SU-DHL-6 (cell line): ENCODE measurements around the gene SLC12A7.

Experiments used
- H2AFZ ChIP-seq: fragments of 200-600 bp; sonication (generic); 2 replicates; pipeline ENCODE4 v1.6.1; 2014; ENCODE audit warnings: low read depth, mild to moderate bottlenecking, moderate library complexity, mixed read lengths, antibody characterized with exemption, low read length; ENCODE audit not compliant: severe bottlenecking
- H3F3A ChIP-seq: fragments of 200-600 bp; shearing (Covaris generic); 2 replicates; pipeline ENCODE4 v1.6.0; 2016; ENCODE audit warnings: antibody characterized with exemption, mild to moderate bottlenecking; ENCODE audit not compliant: insufficient read depth
- H3K27ac ChIP-seq: fragments of 200-600 bp; sonication (generic); 2 replicates; pipeline ENCODE4 v1.5.1; 2016; ENCODE audit warnings: low read depth, mild to moderate bottlenecking, low read length, moderate library complexity, mixed read lengths
- H3K27me3 ChIP-seq: fragments of 200-600 bp; sonication (generic), shearing (Covaris generic); 2 replicates; pipeline ENCODE4 v1.6.0; 2014; ENCODE audit warnings: mild to moderate bottlenecking, low read length
- H3K36me3 ChIP-seq: fragments of 200-600 bp; sonication (generic); 2 replicates; pipeline ENCODE4 v1.6.1; 2014; ENCODE audit warnings: mild to moderate bottlenecking, low read length, mixed read lengths
- H3K4me2 ChIP-seq: fragments of 300-600, 200-600 bp; shearing (Covaris generic), sonication (generic); 2 replicates; pipeline ENCODE4 v1.6.0; 2014; ENCODE audit warnings: low read length, low read depth, mild to moderate bottlenecking; ENCODE audit not compliant: poor library complexity, severe bottlenecking
- H3K4me3 ChIP-seq: fragments of 200-600 bp; sonication (generic); 2 replicates; pipeline ENCODE4 v1.5.1; 2014; ENCODE audit warnings: antibody characterized with exemption, low read length, mild to moderate bottlenecking, mixed read lengths; ENCODE audit not compliant: insufficient read depth, poor library complexity, severe bottlenecking
- H3K79me2 ChIP-seq: fragments of 200-600 bp; sonication (generic); 2 replicates; pipeline ENCODE4 v1.6.1; 2014; ENCODE audit warnings: mild to moderate bottlenecking, low read length, moderate library complexity; ENCODE audit not compliant: insufficient read depth
- H3K9ac ChIP-seq: fragments of 200-600 bp; sonication (generic); 2 replicates; pipeline ENCODE4 v1.7.0; 2014; ENCODE audit warnings: mild to moderate bottlenecking, low read length
- H3K9me2 ChIP-seq: fragments of 200-600 bp; sonication (generic); replicated peaks from 2 replicates; pipeline ENCODE4 v1.6.1; 2014; ENCODE audit warnings: low read length; ENCODE audit not compliant: insufficient read depth
- H3K9me3 ChIP-seq: fragments of 200-600 bp; sonication (generic); 2 replicates; pipeline ENCODE4 v1.6.1; 2014; ENCODE audit warnings: low read length, mixed read lengths; ENCODE audit not compliant: insufficient read depth
- H4K20me1 ChIP-seq: fragments of 200-600 bp; sonication (generic); 2 replicates; pipeline ENCODE4 v1.6.1; 2014; ENCODE audit warnings: low read depth, mild to moderate bottlenecking, antibody characterized with exemption, low read length, moderate library complexity, mixed read lengths
- CTCF ChIP-seq: fragments of 200-600 bp; sonication (generic); IDR thresholded peaks from one replicate; pipeline ENCODE4 v1.5.1; 2017; ENCODE audit warnings: antibody characterized with exemption, mild to moderate bottlenecking, low read length, moderate library complexity; ENCODE audit not compliant: insufficient read depth, poor library complexity, severe bottlenecking
- EZH2phosphoT487 ChIP-seq: fragments of 200-600 bp; sonication (generic), shearing (Covaris generic); conservative IDR thresholded peaks from 2 replicates; pipeline ENCODE4 v1.6.1; 2018; ENCODE audit warnings: mild to moderate bottlenecking, antibody characterized with exemption, low read length, moderate library complexity, mixed read lengths

The SLC12A7 gene

GRCh38 chr5:1080432-1080831 is 31.4 kb downstream of the SLC12A7 start:
- Histone ChIP-seq H3K4me2 (no peak overlapping the region), H3K9me3 (no peaks in the 10 kb centered on the region), H2AFZ (no peak overlapping the region), H4K20me1 (no peaks in the 10 kb centered on the region), H3K9ac (no peak overlapping the region), H3K9me2 (no peaks in the 10 kb centered on the region), H3K27me3 (no peaks in the 10 kb centered on the region), H3K4me3 (no peak overlapping the region), H3F3A (no peaks in the 10 kb centered on the region), H3K36me3 (no peaks in the 10 kb centered on the region), H3K79me2 (no peaks in the 10 kb centered on the region), H3K27ac (no peak overlapping the region)
- TF ChIP-seq EZH2phosphoT487 = no peak
- TF ChIP-seq CTCF = no peak

GRCh38 chr5:1079961-1080360 is 31.9 kb downstream of the SLC12A7 start:
- Histone ChIP-seq H4K20me1 (no peaks in the 10 kb centered on the region), H3K9me2 (no peaks in the 10 kb centered on the region), H3K27me3 (no peaks in the 10 kb centered on the region), H3K9ac (no peak overlapping the region), H3K36me3 (no peaks in the 10 kb centered on the region), H3K27ac (no peak overlapping the region), H3F3A (no peaks in the 10 kb centered on the region), H2AFZ (no peak overlapping the region), H3K4me2 (no peak overlapping the region), H3K4me3 (no peak overlapping the region), H3K9me3 (no peaks in the 10 kb centered on the region), H3K79me2 (no peaks in the 10 kb centered on the region)
- TF ChIP-seq CTCF (no peak), EZH2phosphoT487 (no peak)

- Histone ChIP-seq H2AFZ (no peak overlapping the region), H3K4me2 (no peak overlapping the region), H4K20me1 (no peaks in the 10 kb centered on the region), H3K9me3 (no peaks in the 10 kb centered on the region), H3K79me2 (no peaks in the 10 kb centered on the region), H3K27ac (no peak overlapping the region), H3K4me3 (no peak overlapping the region), H3K27me3 (no peaks in the 10 kb centered on the region), H3F3A (no peaks in the 10 kb centered on the region), H3K9ac (no peak overlapping the region), H3K36me3 (no peaks in the 10 kb centered on the region), H3K9me2 (no peaks in the 10 kb centered on the region)
- TF ChIP-seq CTCF = no peak
- no peak for TF ChIP-seq EZH2phosphoT487
These were observed 32.4 kb downstream of the SLC12A7 start for GRCh38 chr5:1079486-1079885.
